HG03108 (cell line): ENCODE results near the gene KRCC1.
A peak's percentile ranks its signal among the peaks of the same experiment; 100 is the strongest.

ENCODE experiments used
- ATAC-seq: cut with Tn5 transposase; IDR thresholded peaks from one replicate; pipeline ENCODE4 v1.9.1; 2021; ENCODE audit warnings: moderate library complexity; ENCODE audit not compliant: unreplicated experiment

KRCC1 gene

GRCh38 chr2:88055371-88056128, at the start of gene KRCC1:
TSS of gene KRCC1 (minus strand) at chr2:88055783. CDS start at chr2:88028563, 27,220 bp downstream.
- peak; percentile 95 for ATAC-seq

GRCh38 chr2:88100489-88100858, 44.9 kb upstream of the KRCC1 start:
- no peak for ATAC-seq

GRCh38 chr2:88099798-88100488, 44.4 kb upstream of the KRCC1 start:
- no peak for ATAC-seq

- ATAC-seq, result no peak
These were observed 42.9 kb upstream of the KRCC1 start for GRCh38 chr2:88098558-88098900.

- ATAC-seq, result no peak
These were observed 42.4 kb upstream of the KRCC1 start for GRCh38 chr2:88097891-88098557.

GRCh38 chr2:88097192-88097591, 41.6 kb upstream of the KRCC1 start:
- no peak for ATAC-seq

- no peak for ATAC-seq
These were observed 41.1 kb upstream of the KRCC1 start for GRCh38 chr2:88096708-88097107.

GRCh38 chr2:88095022-88095421, 39.4 kb upstream of the KRCC1 start:
- no peak for ATAC-seq

GRCh38 chr2:88092773-88093172, 37.2 kb upstream of the KRCC1 start:
- no peak for ATAC-seq

- no peak for ATAC-seq
These were observed 36.4 kb upstream of the KRCC1 start for GRCh38 chr2:88091943-88092342.

GRCh38 chr2:88090446-88091283, 35.1 kb upstream of the KRCC1 start:
- no peak for ATAC-seq

GRCh38 chr2:88088999-88089398, 33.4 kb upstream of the KRCC1 start:
- ATAC-seq, result no peak

- no peak for ATAC-seq
These were observed 32.2 kb upstream of the KRCC1 start for GRCh38 chr2:88087763-88088162.

- no peak for ATAC-seq
These were observed 31.5 kb upstream of the KRCC1 start for GRCh38 chr2:88087073-88087472.

GRCh38 chr2:88086401-88086800, 30.8 kb upstream of the KRCC1 start:
- ATAC-seq, result no peak

GRCh38 chr2:88085602-88086001, 30.0 kb upstream of the KRCC1 start:
- no peak for ATAC-seq

GRCh38 chr2:88085099-88085498, 29.5 kb upstream of the KRCC1 start:
- ATAC-seq, result no peak

- no peak for ATAC-seq
These were observed 27.2 kb upstream of the KRCC1 start for GRCh38 chr2:88082781-88083180.

- ATAC-seq, result no peak
These were observed 26.5 kb upstream of the KRCC1 start for GRCh38 chr2:88081924-88082608.

GRCh38 chr2:88080545-88080944, 25.0 kb upstream of the KRCC1 start:
- no peak for ATAC-seq
